Kidney epithelial cell (primary cell): ENCODE results near the gene MEIKIN. TPM values are rescaled to one million over a fixed set of nuclear protein-coding genes. Genes with fewer than 3 reads are reported as not detected.

Experiments
- DNase-seq: peaks from one replicate; pipeline ENCODE4 v3.0.0-alpha.2; 2010; ENCODE audit warnings: low read depth
- H3K27me3 ChIP-seq: 2 replicates; pipeline ENCODE4 v1.6.0; 2011; ENCODE audit warnings: low read length; ENCODE audit not compliant: control insufficient read depth, insufficient read depth
- H3K36me3 ChIP-seq: 2 replicates; pipeline ENCODE4 v1.5.1; 2011; ENCODE audit warnings: low read length; ENCODE audit not compliant: control insufficient read depth, insufficient read depth
- H3K4me3 ChIP-seq: 2 replicates; pipeline ENCODE4 v1.5.1; 2011; ENCODE audit warnings: low read depth, mild to moderate bottlenecking, control low read depth, low read length
- total RNA-seq: library from RNA; depleted of rRNA; stranded (reverse); fragments of >200 nt; gene quantifications from 2 replicates; pipeline ENCODE4 v1.2.3, GENCODE V29; 2015
- TF ChIP-seq, protein P1 (sequence below): IDR thresholded peaks from 2 replicates; pipeline ENCODE4 v1.5.1; 2011; ENCODE audit warnings: mild to moderate bottlenecking, moderate library complexity, low read length, control low read depth, inconsistent platforms; ENCODE audit not compliant: insufficient read depth, poor library complexity, severe bottlenecking

Gene MEIKIN
- total RNA-seq, 1 donor from 2014 or later: not detected

GRCh38 chr5:131968396-131968954 is 23.0 kb upstream of the MEIKIN start:
- Histone ChIP-seq H3K27me3 (no peaks in the 10 kb centered on the region), H3K36me3 (no peaks in the 10 kb centered on the region), H3K4me3 (no peak overlapping the region)
- no peak for DNase-seq
- TF ChIP-seq, protein P1, sequence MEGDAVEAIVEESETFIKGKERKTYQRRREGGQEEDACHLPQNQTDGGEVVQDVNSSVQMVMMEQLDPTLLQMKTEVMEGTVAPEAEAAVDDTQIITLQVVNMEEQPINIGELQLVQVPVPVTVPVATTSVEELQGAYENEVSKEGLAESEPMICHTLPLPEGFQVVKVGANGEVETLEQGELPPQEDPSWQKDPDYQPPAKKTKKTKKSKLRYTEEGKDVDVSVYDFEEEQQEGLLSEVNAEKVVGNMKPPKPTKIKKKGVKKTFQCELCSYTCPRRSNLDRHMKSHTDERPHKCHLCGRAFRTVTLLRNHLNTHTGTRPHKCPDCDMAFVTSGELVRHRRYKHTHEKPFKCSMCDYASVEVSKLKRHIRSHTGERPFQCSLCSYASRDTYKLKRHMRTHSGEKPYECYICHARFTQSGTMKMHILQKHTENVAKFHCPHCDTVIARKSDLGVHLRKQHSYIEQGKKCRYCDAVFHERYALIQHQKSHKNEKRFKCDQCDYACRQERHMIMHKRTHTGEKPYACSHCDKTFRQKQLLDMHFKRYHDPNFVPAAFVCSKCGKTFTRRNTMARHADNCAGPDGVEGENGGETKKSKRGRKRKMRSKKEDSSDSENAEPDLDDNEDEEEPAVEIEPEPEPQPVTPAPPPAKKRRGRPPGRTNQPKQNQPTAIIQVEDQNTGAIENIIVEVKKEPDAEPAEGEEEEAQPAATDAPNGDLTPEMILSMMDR: no peak

GRCh38 chr5:131966551-131966950 is 21.1 kb upstream of the MEIKIN start:
- Histone ChIP-seq H3K36me3 (no peaks in the 10 kb centered on the region), H3K4me3 (no peak overlapping the region), H3K27me3 (no peaks in the 10 kb centered on the region)
- DNase-seq: no peak
- TF ChIP-seq, protein P1: no peak

GRCh38 chr5:131965826-131966415 is 20.5 kb upstream of the MEIKIN start:
- Histone ChIP-seq H3K36me3 (no peaks in the 10 kb centered on the region), H3K4me3 (no peak overlapping the region), H3K27me3 (no peaks in the 10 kb centered on the region)
- no peak for DNase-seq
- TF ChIP-seq, protein P1: no peak

GRCh38 chr5:131959906-131960305 is 14.4 kb upstream of the MEIKIN start:
- DNase-seq: no peak
- Histone ChIP-seq H3K36me3 (no peaks in the 10 kb centered on the region), H3K27me3 (no peaks in the 10 kb centered on the region), H3K4me3 (no peak overlapping the region)
- TF ChIP-seq, protein P1: no peak

DNA sequence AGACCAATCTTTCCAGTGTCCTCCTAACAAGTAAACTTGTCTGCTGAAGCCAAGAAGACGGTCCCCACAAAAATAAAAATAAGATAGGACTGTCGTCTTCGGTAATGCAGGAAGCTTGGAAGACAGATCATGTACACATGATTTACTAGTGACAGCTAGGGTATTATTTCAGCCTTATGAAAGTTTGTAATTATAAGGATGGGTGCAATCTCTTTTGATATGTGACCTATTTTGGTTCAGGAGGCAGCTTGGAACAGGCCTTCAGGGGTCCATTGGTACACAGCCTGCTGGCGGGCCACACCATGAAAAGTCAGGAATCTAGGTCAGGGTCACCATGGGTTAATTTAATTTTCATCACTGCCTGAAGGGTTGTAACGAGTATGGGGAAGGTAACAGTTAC is 13.7 kb upstream of the MEIKIN start:
- H3K4me3 ChIP-seq: no peak overlapping the region
- H3K36me3 ChIP-seq: no peaks in the 10 kb centered on the region
- TF ChIP-seq, protein P1: no peak
- H3K27me3 ChIP-seq: no peaks in the 10 kb centered on the region
- no peak for DNase-seq

DNA sequence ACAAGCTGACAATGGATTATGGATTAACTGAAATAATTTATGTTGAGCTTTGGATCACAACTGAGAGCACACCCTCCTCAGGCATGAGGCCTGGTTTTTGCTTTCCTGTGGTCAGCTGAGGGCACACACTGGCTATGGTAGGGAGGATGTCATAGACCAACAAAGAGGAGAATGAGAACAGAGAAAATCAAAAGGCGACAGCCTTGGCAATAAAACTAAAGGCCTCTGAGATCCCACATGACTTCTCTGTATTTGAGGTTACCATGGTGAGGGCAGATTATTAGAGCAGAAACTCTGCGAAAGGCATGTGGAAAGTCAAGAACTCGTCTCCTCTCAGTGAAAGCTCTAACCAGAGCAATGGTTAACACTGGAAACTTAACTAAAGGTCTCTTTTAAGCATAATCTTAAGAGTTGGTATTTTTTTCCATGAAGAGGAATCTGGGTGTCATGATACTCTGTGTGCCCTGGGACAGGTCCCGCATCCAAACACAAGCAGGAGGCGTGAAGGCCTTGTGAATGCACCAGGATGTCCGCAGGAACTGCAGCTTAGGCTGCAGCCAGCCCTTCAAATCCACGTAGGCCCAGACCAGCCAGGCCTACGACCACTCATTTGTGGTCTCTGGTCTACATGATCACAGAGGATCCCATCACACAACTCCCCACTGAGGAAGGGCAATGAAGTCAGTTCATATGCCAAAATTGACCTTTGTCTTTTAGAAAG is 12.4 kb upstream of the MEIKIN start:
- Histone ChIP-seq H3K4me3 (no peak overlapping the region), H3K36me3 (no peaks in the 10 kb centered on the region), H3K27me3 (no peaks in the 10 kb centered on the region)
- no peak for DNase-seq
- TF ChIP-seq, protein P1: no peak
